HG02610 (cell line): ENCODE data around the gene GSG1L.

Experiments used
- ATAC-seq: cut with Tn5 transposase; IDR thresholded peaks from one replicate; pipeline ENCODE4 v1.9.1; 2021; ENCODE audit warnings: mild to moderate bottlenecking, moderate library complexity; ENCODE audit not compliant: unreplicated experiment

Gene GSG1L

DNA sequence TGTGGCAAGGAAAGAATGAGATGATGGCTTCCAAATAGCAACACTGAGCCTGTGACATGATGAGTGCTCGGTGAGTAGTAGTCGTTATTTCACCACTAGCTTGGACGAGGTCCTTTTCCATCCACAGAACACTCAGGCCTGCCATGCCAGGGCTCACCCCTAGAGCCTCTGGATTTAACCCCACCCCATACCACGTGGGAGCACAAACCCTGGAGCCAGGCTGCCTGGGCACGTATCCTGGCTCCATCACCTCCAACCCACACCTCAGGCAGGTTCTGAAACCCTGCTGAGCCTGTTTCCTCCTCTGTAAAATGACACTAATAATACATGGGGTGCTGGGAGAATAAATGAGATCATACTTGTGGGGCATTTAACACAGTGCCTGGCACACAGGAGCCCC is 321.2 kb downstream of the GSG1L start:
- ATAC-seq, result no peak

DNA sequence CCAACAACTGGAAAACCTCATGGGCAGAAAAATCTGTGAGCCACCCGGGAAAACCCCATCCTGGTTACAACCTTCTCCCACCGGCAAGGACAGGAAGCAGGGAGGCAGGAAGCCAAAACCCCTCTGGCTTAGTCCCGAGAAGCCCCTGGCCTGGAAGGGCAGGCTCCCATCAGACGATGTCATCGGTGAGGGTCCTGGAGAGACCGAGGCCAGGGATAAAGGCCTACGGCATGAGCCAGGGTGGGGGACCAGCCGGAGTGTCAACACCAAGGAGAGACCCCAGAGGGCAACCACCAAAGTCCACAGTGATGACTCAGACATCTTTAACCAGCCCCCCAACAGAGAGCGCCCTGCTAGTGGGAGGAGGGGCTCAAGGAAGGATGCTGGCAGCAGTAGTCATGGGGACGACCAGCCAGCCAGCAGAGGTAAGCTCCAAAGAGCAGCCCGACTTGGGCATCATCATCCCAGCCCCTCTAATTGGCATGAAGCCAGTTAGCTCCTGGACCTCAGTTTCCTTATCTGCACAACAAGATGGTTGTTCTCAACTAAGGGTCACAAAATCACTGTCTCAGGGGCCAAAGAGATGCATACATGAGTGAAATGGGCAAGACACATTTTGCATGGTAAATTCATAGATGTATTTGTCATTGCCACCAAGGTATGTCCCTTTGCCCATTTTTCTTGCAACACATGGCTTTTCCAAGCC is 322.9 kb downstream of the GSG1L start:
- no peak for ATAC-seq

DNA sequence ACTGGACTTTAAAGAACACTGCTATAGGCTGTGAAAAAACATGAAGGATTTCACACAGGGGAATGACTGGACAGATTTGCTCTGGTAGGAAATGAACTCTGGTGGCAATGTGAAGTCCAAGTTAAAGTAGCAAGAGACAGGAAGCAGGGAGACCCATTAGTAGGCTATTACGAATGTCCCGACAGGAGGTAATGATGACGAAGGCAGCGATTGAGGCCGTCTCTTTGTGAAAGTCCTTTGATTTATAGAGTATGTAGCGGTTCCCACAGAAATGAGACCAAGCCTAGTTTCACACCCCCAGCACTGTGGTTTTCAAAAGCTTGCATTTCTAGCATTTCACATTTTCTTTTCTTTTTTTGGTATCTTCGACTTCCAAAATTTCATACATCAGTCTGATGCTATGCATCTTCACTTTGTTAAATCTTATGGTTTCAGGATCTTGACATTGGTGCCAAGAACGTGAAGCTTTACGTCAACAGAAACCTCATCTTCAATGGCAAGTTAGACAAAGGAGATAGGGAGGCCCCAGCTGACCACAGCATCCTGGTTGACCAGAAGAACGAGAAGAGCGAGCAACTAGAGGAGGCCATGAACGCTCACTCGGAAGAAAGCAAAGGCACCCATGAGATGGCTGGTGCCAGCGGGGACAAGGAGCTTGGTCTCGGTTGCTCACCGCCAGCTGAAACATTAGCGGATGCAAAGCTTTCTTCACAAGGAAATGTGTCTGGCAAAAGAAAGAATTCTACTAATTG is 323.7 kb downstream of the GSG1L start:
- no peak for ATAC-seq

DNA sequence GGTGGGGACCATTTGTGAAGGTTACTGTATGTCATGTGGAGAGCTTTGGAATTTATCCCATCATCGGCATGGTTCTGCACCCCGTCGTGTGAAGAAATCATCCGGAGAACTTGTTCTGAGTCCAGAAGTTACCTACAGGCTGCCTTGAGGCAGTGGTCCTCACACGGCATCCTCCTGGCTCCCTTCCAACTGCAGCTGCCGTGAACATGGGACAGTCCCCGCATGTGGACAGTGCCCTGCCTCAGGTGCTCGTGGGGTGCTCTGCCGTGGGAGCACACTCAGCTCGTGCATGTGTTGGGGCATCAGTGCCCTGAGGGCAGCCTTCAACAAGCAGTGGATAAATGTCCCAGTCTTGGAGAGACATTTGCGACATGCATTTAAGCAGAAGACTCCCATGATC is 324.9 kb downstream of the GSG1L start:
- ATAC-seq, result no peak
